Activated naive CD4-positive, alpha-beta T cell treated with anti-CD3 and anti-CD28 coated beads, Interleukin-2, amount 50 U/mL, for 16 hours (primary cell): ENCODE results near the gene SPAG9.
A peak's percentile ranks its signal among the peaks of the same experiment; 100 is the strongest.
"Not testable (repeated sequence)": the region's sequence is repeated elsewhere in the genome, so short reads cannot be mapped to it uniquely, and the experiment has no call there.

Source experiments
- DNase-seq: peaks from one replicate; pipeline ENCODE4 v3.0.0-alpha.2; 2020

SPAG9 gene

DNA sequence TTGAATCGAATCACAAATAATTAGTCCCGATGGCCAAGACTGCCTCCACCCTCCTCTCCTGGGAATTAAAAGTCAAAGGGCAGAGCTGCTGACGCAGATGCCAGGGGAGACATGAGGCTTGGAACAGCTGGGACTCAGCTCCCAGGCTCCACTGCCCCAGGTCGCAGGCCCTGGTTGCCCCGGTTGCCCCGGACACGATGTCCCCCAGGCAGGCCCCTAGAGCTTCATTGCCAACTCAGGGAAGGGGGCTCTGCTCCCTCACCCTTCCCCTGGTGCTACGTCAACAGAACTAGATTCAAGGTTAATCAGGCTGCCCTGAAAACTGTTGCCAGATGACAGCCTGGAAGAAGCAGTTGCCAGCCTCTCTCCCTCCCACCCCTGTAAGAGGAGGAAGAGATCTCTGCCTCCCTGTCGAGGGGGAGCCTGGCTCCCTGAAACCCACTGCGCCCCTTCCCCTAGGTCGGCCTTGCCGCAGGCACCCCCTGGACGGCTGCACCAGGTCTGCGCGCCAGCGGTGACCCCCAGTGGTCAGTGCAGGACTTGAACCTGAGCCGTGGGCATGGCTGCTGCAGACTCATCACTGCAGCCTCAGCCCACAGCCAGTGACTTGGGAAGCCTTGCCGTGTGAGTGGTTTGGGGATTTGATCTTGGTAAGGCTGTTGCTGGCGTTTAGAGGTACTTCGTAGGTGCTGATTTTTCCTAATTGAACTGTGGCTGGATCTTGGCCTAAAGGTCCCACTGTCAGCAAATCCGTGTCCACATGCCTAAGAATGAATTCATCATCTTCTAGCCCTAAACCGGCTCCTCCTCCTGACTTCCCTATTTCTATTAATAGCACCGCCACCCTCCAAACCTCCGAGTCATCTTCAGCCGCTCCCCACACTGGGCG, 170.4 kb downstream of the SPAG9 start:
- DNase-seq, result peak; percentile 58

DNA sequence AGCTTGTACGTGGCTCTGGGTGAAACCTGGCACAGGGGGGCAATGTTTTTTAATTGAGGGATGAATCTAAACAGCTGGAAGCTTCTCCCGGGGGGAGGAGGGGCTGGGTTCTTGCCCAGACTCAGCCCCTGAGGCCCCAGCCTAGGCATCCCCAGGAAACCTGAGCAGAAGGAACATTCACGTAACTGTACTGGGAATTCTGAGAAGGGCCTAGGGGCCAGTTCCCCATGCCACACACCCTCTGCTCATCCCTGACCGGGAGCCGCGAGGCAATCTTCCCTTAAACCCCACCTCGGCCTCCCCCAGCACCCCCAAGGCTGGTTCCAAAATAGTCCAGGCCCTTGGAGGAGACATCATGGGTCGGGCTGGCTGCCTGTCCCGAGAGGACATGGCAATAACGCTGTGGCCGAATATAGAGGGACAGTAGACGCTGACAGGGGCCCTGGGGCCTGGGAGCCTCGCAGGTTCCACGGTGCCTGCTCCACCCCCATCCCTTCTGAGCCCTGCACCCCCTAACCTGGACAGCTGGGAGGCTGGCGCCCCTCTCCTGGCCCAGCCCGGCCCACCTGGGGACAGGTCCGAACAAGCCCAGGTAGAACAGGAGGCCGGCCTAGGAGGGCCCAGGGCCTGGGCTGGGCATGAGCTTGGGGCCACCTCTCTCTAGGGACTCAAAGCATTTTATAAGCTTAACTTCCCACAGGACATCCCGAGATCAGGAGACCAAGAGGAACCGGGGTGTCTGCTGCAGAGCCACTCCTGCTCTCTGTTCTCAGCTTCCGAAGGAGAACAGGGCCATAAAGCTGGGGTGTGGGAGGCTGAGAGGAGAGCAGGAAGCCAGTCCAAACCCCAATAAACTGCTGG, 171.3 kb downstream of the SPAG9 start:
- no peak for DNase-seq

DNA sequence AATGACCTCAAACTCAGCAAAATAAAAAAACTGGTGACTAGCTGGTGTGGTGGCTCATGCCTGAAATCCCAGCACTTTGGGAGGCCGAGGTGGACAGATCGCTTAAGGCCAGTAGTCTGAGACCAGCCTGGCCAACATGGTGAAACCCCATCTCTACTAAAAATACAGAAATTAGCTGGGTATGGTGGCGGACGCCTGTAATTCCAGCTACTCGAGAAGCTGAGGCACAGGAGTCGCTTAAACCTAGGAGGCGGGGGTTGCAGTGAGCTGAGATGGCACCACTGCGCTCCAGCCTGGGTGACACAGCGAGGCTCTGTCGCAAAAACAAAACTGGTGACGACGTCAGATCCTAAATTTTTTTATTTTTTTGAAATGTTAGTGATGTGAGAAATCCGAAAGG, 172.0 kb downstream of the SPAG9 start:
- no peak for DNase-seq

DNA sequence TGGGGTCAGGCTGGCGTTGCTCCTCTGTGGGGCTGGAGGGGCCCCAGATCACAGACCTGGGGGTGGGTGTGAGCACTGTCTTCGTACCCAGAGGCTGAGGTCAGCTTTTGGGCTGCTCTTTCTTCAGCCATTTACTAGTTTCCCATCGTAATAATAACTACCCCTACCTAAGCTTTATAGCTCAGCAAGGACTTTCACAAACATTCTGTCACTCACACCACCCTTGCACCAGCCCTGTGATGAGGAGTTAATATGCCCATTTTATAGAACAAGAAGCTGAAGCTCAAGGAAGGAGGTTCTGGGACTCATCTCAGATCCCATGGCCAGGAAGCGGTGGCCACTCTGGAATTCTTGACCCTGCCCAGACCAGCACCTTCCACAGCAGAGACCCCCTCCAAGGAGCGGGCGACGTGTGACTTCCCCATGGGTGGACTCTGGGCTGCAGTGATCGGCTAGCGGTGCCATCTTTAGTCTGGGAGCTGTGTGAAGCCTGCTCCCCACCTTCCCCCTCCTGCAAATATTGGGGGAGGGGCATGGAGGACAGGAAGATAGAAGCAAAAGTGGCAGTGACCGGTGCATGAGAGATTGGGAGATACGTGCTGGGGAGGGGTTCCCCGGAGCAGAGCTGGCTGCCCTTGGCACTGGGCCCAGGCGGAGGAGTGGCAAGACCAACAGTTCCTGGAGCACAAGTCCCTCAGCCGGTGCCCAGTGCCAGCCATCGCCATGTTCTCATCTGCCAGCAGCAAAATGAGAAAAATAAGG, 172.7 kb downstream of the SPAG9 start:
- no peak for DNase-seq

DNA sequence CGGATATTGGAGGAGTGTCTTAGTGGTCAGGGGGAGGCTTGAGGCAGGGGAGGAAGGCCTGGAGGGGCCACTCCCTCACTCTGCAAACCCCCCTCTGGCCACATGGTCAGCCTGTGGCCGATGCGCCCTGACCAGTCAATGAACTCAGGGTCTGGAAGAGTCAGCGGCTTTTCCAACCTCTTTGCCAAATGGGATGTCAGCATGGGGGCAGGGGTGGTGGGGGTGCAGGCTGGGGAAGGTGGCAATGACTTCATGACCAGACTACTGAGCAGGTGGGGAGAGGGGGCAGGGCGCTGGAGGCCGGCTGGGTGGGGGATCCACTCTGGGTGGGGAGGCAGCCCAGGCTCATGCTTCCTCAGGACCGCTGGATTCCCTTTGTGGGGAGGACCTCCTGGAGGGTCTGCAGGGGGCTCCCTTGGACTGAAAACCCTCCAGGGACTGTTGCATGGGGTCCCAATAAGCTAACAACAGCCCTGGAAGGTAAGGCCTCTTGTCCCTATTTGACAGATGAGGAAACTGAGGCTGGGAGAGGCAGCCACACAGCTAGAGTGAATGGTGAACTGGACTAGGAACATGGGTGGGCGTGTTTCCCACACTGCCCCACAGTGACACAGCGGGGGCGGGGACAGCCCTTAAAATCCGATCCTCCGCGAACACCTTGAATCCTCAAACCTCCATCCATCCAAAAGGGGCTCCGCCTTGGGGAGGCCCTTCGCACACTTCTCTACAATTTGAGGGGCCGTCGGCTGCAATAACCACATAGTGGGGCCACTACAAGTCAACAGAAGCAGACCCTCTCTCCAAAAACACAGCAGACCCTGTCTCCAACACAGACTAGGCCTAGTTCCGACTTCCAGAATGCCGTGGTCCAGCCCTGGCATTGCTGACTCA, 173.5 kb downstream of the SPAG9 start:
- DNase-seq, result no peak

DNA sequence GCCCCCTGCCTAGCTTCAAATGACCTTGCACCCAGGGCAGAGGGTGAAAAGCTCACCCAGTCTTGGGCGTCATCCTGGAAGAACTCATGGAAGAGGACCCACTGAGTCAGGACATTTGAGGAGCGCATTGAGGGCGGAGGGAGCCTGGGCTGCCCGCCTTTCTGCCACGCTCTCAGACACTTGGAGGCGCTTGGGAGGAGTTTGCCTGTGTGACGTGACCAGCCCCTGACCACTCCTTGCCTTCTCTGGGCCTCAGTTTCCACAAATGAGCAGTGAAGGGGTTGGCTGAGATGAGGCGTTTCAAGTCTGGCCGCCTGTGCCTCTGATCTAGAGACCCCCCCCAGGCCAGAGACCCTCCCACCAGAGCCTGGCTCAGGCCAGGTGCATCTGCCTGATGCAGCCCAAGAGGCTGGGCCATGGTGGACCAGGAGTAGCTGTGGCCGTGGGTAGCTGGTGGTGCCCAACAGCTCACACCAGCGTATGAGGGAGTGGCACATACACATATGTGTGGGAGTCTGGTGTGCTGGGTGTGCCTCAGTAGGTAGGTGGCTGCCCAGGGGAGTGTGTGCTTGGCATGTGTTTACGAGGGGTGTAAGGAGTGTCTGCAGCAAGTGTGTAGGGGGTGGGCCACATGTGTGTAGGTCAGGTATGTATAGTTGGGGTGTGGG, 174.3 kb downstream of the SPAG9 start:
- no peak for DNase-seq

DNA sequence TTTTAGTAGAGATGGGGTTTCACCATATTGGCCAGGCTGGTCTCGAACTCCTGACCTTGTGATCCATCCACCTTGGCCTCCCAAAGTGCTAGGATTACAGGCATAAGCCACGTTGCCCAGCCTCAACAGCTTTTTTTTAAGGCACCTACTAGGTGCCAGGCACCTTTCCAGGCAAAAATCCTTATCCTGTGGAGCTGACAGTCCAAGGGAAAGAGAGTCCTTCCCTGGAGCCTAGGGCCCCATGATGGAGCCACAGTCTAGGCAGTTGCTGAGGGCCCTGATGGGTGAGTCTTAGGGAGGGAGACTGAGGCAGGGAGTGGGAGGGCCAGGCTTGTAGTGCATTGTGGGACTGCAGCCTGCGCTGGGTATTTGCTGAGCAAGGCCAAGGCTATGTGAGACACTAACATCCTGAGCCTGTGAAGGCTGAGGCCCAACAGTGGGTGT, 174.9 kb downstream of the SPAG9 start:
- DNase-seq, result no peak

DNA sequence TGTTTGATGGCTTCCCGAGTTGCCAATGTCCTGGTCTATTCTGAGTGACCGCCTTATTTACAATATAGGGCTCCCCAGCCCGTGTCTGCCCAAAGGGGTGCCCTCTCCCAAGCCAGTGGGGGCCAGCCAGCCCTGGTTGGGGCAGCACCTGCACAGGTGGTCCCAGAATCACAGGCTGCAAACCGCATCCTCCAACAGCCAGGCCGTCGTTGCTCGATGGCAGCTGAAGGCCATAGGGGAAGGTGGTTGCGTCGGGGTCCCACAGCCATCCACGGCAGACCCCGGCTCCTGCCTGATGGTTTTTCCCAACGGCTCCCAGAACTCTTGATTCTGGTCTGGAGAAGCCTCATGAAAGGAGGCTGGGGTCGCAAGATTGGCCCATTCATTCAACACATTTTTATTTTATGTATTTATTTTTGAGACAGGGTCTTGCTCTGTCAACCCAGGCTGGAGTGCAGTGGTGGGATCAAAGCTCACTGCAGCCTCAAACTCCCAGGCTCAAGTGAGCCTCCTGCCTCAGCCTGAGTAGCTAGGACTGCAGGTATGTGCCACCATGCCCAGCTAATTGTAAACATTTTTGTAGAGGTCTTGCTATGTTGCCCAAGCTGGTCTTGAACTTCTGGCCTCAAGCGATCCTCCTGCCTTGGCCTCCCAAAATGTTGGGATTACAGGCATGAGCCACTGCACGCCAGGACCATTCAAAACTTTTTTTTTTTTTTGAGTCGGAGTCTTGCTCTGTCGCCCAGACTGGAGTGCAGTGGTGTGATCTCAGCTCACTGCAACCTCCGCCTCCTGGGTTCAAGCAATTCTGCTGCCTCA, 175.6 kb downstream of the SPAG9 start:
- DNase-seq, result no peak

DNA sequence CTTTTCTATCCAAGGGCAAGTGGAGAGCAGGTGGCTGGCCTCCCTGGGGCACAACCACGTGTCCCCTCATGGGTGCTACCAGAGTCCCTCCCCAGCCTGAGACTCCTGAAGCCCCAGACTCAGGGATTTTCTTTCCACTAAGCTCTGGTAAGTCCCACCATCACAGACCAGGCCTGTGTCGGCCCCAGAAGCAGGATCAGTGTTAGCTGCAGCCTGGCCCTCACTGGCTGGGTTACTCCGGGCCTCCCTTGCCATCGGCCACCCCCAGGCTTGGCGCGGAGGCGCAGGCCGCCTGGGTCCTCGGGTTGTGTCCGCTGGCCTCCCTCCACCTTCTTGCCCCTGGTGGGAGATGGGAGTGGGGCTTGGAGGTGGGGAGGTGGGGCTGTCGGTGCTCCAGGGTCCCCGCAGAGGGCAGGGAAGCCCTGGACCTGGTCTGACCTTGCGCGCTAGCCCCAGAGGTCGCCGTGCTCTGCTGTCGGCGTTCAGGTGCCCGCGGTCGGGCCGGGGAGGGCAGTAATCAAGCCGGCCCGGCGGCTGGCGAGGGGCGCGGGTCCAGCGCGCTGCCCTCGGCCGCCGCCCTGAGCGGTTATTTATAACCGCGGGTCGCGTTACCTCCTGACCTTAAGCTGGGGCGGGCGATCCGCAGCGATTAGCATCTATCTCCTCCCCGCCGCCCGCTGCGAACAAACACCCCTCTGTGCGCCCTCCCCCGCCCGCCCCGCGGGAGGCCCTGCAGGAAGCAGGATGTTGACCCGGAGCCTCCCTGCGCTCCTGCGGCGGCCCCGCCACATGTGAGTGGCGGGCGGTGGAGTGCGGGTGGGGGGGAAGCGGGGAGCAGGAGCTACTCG, 176.4 kb downstream of the SPAG9 start:
- peak; percentile 77 for DNase-seq

DNA sequence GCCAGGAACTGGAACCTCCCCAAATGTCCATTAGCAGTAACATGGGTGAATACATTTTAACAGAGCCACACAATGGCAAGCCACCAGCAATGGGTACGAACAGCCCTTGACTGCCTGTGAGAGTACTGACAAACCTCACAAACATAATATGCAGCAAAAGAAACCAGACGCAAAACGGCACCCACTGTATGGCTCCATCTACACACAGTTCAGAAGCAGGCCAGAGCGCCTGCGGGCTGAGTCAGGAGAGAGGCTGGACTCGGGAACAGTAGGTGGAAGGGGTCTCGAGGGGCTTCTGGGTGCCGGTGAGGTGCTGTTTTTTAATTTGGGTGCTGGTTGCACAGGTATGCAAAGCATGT, 177.1 kb downstream of the SPAG9 start:
- DNase-seq, result peak; percentile 15

DNA sequence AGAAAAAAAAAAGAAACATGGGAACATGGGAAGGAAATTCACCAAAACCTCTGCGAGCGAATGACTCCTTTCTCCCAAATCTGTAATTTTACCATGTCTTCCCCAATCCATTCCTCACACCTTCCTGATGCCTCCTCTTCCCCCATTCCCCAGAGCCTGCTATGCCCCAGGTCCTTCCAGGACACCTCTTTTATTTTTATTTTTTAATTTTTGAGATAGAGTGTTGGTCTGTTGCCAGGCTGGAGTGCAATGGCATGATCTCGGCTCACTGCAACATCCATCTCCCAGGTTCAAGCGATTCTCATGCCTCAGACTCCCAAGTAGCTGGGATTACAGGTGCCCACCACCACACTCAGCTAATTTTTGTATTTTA, 179.0 kb downstream of the SPAG9 start:
- not testable (repeated sequence) for DNase-seq

DNA sequence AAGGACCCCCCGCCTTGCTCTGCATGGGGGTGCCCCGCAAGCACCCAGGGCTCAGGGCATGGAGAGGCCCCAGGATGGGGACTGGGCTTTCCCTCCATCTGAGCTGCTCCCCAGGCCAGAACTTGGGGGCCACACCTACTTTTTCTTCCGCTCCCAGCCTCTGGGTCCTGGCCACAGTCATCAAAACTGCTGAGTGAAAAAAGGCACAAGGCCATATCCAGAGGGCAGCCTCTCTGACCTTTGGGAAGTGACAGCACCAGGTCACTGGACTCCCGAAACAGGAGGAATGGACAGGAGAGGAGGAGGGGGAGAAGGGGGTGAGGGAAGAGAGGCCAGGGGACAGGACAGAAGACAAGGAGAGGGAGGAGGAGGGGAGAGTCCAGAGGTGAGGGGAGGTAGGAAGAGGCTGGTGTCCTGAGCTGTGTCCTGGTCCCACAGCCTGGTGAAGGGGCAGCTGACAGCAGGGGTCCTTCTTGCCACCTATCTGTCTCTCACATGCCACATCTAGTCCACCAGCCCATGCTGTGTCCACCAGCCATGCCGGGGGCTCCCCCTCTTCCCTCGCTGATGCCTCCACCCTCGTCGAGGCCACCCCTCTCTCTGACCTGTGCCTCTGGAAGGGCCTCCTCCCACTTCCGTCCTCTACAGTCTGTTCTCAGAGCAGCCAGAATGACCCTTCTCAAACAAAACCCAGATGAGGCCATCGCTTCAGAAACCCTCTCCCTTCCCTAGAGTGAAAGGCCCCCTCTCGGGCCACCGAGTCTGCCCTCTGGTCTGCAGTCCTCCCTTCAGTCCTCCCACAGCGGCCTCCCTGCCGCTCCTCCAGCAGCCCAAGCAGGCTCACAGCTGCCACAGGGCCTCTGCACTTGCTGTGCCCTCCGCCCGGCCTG, 180.6 kb downstream of the SPAG9 start:
- peak; percentile 4 for DNase-seq

DNA sequence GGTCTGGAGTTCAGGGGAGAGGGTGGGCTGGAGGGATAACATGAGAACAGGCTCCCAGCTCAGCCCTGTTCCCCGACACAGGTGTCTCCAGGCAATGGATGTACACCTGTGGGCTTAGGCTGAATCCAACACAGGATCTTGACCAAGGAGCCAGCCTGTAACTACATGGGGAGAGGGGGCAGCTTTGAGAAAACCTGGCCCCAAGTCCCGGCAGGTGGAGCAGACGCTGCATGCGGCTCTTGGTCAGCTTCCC, 181.2 kb downstream of the SPAG9 start:
- no peak for DNase-seq

DNA sequence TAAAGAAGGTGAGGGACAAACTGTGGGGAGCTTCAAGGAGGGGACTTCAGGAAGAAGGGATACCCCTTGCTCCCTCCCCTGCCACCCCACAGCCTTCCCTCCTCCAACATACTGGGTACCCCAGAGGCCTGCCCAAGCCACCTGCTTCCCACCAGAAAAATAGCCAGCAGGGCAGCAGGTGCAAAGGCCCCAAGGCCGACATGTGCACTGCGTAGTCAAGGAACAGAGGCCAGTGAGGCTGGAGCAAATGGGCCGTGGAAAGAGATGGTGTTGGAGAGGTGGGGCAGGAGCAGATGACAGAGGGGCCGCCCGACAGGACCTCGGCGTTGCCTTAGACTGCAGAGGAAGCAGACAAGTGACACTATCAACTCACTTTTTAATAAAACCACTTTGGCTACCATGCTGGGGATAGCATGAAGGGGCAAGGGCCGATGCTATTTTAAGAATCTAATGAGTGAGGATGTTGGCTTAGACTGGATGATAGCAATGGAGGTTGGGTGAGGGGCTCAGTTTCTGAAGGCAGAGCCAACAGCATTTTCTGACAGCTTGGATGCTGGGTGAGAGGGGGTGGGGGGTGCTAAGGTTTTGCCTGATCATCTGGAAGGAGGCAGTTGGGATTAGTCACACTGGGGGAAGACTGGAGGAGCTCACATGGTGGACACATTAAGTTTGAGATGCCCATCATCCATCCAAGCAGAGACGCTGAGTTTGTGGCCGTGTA, 181.7 kb downstream of the SPAG9 start:
- DNase-seq, result no peak

DNA sequence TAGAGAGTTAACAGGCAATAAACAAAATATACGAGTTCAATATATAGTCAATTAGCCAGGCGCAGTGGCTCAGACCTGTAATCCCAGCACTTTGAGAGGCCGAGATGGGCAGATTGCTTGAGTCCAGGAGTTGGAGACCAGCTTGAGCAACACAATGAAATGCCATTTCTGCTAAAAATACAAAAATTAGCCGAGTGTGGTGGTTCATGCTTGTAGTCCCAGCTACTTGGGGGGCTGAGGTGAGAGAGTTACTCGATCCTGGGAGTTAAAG, 184.7 kb downstream of the SPAG9 start:
- no peak for DNase-seq

DNA sequence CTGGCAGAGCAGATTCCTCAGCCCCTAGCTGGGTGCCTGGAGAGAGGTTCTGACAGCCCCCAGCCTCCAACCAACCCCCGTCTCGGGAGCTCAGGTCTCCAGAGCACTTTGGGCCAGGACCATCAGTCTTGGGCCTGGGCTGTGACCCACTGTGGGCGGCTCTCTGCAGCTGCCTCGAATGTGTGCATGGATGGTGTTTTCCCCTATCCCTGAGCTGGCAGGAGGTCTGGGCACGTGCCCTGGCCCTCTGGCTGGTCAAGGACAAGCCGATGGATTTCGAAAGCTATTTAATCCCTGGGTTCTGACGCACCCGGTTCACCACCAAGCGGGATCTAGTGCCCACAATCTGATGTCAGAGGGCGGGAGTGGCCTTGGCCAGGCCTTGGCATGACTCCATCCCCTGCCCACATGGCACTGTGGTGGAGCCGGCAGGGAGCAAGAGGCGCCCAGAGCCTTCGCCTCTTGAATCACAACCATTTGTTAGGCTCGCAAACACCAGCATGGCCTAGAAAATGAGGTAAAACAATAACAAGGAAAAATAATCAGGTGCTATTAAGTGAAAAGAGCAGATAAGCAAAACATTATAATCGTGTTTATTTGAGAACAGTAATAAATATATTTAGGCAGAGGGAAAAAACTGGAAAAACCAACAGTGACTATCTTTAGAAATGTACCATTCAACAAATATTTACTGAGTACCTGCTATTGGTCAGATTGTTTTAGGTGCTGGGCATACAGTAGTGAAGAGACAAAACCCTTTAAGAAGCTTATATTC, 185.3 kb downstream of the SPAG9 start:
- DNase-seq, result no peak

DNA sequence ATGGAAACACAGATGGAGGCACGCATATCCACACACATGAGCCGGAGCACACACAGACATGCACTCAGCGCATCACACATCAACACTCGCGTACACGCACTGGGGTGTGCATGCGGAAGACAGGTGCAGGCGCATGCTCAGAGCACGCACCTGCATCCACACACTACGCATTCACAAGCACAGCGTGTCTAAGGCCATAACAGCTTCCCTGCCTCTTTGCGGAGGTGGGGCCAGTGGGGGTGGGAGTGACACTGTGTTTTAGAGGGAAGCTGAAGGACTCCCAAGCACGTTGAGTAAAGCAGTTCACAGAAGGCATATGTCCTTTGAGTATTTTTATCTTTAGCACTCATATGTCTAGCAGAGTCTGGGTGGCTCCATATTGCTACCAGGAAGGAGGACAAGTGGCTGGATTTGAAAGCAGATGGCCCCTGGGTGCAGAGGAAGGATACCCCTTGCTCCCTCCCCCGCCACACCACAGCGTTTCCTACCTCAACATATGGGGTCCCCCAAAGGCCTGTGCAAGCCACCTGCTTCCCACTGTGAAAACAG, 185.9 kb downstream of the SPAG9 start:
- DNase-seq, result no peak
